ENCODE measurements around the gene CIBAR2. TPM values are rescaled to one million over a fixed set of nuclear protein-coding genes. Genes with fewer than 3 reads are reported as not detected.

The CIBAR2 gene
- total RNA-seq, 1 experiment from 2014 or later, result 0.72 TPM

DNA sequence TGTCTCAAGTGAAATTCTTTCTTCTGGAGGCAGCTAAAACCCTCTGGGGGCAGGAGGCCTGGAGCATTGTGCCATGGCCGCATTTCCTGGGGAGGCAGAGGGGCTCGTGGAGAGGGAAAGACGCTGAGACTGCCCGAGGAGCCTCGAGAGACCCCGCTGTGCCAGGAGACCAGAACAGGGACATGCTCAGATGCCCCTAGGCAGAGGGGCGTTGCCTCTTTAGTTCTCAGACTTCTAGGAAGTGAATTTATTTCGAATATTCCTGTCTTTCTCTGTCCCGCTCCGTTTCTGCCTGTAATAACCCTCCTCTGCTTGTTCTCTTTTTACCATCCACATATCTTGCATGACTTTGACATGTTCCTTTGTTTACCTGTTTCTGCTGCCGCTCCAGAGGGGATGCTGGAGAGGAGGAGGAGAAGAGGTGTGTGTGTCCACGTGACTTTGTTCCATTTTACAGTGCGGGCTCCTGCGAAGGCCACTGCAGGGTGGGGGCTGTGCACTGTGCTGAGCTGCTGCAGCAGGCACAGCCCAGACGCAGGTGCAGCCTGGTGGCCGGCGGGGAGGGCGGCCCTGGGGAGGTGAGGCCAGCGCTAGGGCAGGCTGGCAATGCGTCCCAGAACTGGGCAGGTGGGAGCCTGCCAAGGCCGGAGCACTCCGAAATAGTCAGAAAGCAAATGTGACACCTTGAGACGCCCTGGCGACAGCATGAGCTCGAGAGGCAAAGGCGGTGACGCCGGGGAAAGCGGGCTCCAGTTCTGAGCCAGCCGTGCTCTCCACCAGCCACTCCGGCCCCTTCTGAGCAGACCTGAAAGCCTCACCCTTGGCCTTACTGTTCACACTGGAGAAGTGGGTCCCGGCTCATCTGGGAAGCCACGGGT lies 29.9 kb downstream of the CIBAR2 start:
- no peaks in the 10 kb centered on the region for H3K36me3 ChIP-seq
- no peak overlapping the region for H3K4me3 ChIP-seq
- H3K9me3 ChIP-seq, result no peaks in the 10 kb centered on the region
- no peak for DNase-seq
- no peaks in the 10 kb centered on the region for H3K27me3 ChIP-seq

DNA sequence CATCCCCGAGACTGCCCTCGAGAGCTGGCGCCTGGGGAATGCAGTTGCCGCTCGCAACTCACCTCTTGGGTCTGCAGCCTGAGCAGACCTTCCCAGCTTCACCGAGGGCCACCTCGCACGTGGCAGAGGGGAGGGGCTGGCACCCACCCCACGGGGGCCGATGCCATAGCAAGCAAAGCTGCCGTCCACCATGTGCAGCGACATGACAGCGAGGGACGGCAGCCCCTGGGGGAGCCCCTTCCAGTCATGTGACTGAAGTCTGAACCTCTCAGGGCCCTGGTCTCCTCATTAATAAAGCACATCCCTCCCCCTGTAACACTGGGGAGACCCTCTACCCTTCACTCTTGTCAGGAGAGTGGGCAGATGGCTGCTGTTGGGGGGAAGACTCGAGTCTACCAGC lies 30.5 kb downstream of the CIBAR2 start:
- no peak for DNase-seq
- Histone ChIP-seq H3K36me3 (no peaks in the 10 kb centered on the region), H3K4me3 (no peak overlapping the region), H3K27me3 (no peaks in the 10 kb centered on the region), H3K9me3 (no peaks in the 10 kb centered on the region)

DNA sequence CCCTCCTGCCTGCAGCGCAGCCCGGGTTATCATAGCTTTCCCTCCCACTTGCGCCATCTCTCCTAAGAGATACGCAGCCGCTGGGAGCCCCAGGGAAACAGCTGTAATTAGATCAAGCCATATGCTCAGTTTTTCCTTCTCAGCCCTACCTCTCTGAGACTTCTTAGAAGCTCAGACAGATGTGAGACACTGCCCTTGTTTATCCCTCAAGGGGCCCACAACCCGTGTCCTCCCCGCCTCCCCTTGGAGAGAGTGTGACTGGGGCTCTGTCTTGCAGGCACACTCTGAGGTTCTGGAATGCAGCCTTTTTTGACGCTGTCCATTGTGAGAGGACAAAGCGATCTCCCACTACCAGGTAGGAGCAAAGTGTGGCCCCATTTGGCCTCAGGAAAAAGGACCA lies 31.2 kb downstream of the CIBAR2 start:
- DNase-seq, result no peak
- Histone ChIP-seq H3K27me3 (no peaks in the 10 kb centered on the region), H3K4me3 (no peak overlapping the region), H3K9me3 (no peaks in the 10 kb centered on the region), H3K36me3 (no peaks in the 10 kb centered on the region)

DNA sequence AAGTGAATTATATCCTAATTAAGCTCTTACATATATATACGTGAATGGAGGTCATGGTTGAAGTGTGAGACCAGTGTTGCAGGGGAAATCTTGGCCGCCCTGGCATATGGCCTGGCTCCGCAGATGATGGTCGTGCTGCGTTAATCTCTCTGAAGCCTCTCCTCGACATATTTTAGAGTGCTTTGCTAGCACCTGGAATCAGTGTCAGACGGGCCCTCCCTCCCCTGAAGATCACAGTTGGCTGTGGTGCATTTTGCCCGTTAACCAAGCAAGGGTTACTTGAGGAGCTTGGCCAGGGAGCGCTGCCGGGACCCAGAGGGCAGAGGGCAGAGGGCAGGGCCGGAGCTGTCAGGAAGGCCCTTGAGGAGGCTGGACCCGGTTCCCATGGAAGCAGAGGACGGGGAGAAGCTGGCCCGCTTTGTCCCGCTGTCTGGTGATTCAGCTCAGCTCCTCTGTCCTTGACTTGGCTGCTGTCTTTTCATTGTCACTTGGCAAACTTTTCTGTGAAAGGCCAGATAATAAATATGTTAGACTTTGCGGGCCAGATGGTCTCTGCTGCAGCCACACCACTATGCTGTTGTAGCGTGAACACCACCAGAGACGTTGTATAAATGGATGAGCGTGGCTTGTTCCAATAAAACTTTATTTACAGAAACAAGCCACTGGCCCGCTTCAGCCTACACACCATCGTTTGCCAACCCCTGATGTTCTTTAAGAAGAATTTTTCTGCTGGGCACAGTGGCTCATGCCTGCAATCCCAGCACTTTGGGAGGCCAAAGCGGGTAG lies 32.3 kb downstream of the CIBAR2 start:
- no peak for DNase-seq

DNA sequence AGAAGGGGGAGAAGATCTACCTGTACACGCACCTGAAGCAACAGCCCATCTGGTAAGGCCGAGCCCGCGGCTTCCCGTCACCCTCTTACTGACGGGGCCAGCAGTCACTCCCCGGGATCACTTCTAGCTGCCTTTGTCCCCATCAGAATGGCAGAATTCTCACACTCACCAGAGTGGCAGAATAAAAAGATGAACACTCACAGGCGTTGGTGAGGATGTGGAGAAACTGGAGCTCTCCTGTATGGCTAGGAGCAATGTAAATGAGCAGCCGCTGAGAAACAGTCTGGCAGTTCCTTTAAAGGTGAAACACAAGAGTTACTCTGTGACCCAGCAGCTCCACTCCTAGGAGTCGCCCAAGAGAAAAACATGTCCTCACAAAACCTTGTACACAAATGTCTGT lies 33.3 kb downstream of the CIBAR2 start:
- H3K4me3 ChIP-seq, result no peak overlapping the region
- H3K27me3 ChIP-seq, result no peaks in the 10 kb centered on the region
- DNase-seq, result no peak
- H3K36me3 ChIP-seq, result no peaks in the 10 kb centered on the region
- H3K9me3 ChIP-seq, result no peaks in the 10 kb centered on the region

More for the DNA sequence above, 32.3 kb downstream of the CIBAR2 start:
- H3K36me3 ChIP-seq, result no peaks in the 10 kb centered on the region
- no peak overlapping the region for H3K4me3 ChIP-seq
- no peaks in the 10 kb centered on the region for H3K27me3 ChIP-seq
- no peaks in the 10 kb centered on the region for H3K9me3 ChIP-seq

DNA sequence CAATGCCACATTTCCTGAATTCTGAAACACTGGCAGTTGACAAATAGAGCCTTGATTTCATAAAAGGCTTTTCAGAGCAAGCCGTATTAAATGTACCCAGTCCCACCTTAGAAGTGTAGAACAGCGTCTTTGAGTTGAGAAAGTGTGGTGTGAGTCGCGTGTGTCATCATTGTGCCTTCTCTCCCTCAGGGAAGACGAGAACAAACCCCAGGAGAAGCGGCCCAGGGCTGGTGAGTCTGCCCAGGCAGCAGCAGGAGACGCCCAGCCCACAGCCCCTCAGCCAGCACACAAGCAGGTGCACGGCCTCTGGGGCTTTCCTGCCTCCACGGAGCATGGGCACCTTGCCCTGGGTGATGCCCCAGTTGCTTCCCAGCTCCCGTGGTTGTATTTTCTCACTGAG lies 34.0 kb downstream of the CIBAR2 start:
- H3K9me3 ChIP-seq, result no peaks in the 10 kb centered on the region
- no peak overlapping the region for H3K4me3 ChIP-seq
- H3K27me3 ChIP-seq, result no peaks in the 10 kb centered on the region
- no peak for DNase-seq
- no peaks in the 10 kb centered on the region for H3K36me3 ChIP-seq

DNA sequence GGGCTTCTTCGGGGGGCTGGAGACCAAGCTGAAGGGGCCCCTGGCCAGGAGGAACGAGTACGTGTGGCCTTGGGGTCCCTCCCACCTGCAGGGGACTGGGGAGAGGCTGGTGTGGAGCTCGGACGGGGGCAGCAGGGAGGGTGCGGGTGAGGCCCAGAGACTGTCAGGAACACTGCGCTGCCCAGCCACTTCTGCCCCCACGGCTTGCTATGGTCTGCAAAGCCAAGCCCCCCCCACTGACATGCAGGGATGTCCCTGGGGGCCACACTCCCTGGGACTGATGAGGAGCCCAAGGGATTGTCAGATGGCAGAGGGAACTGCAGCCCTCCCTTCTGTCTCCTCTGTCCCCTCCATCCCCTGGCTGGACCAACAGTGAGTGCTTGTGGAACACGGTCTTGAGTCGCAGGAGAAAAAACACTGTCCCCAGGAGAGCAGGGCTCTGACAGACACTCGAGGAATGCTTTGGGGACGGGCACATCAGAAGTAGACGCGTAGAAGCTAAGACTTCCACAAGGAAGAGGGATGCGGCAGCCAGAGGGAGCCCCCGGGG lies 34.6 kb downstream of the CIBAR2 start:
- Histone ChIP-seq H3K4me3 (no peak overlapping the region), H3K9me3 (no peaks in the 10 kb centered on the region), H3K36me3 (no peaks in the 10 kb centered on the region), H3K27me3 (no peaks in the 10 kb centered on the region)
- no peak for DNase-seq

DNA sequence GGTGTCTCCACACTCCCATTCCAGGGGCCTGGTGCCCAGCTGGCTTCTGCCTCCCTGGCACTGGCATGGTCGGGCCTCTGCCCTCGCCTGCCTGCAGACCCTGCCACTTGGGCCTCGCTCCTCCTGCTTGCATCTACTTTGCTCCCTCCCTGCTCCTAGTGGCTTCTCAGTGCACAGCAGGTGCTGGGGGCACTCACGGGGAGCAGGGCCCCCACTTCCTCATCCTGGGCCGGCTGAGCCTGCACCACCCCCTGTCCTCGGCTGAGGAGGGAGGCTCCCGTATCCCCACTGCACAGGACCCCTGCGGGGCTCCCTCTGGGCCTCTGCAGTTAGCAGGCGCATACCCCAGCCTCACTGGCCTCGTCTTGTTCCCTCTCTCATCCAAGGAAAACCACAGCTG lies 35.2 kb downstream of the CIBAR2 start:
- Histone ChIP-seq H3K36me3 (no peaks in the 10 kb centered on the region), H3K4me3 (no peak overlapping the region), H3K27me3 (no peaks in the 10 kb centered on the region), H3K9me3 (no peaks in the 10 kb centered on the region)
- DNase-seq, result no peak

DNA sequence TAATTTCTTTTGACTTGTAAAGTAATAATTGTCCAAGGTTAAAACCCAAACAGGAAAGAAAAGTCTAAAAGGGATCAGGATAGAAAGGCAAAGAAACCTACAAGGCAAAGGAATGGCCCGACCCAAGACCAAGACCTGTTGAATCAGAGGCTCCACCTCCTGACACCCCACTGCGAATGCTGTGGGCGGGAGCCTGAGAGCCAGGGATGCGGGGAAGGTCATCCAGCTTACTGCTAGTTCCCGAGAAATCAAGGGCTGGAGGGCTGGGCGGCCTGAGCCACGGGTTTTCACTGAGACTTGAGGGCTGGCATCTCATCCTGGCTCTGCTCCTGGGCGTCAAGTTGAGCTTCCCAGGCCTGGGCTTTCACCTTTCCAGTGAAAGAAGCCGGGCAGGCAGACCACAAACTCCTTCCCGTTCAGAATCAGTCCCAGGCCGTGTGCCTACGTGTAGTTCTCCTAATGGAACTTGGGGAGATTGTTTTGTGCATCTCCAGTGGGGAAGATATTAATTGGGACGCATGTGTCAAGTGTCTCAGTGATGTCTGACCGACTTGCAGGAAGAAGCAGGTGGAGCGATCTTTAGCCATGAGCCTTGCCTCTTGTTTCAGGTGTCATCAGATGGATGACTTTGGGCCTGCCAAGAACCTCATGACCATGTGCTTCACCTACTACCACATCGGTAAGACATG lies 36.9 kb downstream of the CIBAR2 start:
- no peak for DNase-seq
- Histone ChIP-seq H3K27me3 (no peaks in the 10 kb centered on the region), H3K4me3 (no peak overlapping the region), H3K36me3 (no peaks in the 10 kb centered on the region), H3K9me3 (no peaks in the 10 kb centered on the region)

DNA sequence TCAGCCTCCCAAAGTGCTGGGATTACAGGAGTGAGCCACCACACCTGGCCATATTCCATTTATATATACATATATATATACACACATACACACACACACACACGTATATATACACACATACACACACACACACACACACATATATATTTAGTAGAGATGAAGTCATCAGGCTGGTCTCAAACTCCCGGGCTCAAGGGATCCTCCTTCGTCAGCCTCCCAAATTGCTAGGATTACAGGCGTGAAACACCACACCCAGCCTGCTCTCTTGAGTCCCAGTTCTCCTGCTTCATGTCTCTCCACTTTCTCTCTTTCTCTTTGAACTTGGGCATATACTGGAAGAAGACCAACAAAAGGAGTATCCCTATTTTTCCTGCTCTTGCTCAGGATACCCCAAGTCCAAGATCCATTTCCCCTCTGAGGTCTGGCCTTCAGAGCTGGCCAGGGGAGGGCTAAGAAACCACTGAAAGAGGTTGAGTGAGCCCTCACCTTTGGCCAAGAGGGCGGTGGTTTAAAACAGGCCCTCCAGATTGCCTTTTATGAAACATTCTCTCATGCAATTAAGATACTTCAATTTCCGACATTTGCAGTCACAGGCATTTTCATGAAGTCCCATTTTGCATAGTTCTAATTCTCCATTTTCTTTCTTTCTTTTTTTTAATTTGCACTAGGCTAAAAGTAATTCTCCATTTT lies 37.9 kb downstream of the CIBAR2 start:
- no peak for DNase-seq
- H3K4me3 ChIP-seq, result no peak overlapping the region
- H3K27me3 ChIP-seq, result no peaks in the 10 kb centered on the region
- no peaks in the 10 kb centered on the region for H3K9me3 ChIP-seq
- no peaks in the 10 kb centered on the region for H3K36me3 ChIP-seq

DNA sequence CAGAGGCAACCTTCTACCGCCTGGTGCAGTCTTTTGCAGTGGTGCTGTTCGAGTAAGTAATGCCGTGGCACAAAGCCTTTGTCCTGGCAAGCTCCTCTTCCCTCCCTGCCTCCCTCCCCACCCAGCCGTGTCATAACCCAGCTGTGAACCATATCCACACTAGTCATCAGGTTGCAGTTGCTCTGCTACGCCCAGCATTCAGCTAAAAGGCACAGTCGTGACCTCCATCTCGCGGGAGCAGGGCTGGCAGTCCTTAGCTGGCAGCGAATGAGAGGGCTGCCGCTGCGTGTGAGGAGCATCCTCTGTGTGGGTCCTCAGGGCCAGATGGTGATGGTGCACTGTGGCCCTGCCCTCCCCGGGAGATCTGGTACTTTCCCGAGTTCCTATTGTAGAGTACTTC lies 39.3 kb downstream of the CIBAR2 start:
- Histone ChIP-seq H3K27me3 (no peaks in the 10 kb centered on the region), H3K36me3 (no peaks in the 10 kb centered on the region), H3K4me3 (no peak overlapping the region), H3K9me3 (no peaks in the 10 kb centered on the region)
- peak; percentile 71 for DNase-seq

DNA sequence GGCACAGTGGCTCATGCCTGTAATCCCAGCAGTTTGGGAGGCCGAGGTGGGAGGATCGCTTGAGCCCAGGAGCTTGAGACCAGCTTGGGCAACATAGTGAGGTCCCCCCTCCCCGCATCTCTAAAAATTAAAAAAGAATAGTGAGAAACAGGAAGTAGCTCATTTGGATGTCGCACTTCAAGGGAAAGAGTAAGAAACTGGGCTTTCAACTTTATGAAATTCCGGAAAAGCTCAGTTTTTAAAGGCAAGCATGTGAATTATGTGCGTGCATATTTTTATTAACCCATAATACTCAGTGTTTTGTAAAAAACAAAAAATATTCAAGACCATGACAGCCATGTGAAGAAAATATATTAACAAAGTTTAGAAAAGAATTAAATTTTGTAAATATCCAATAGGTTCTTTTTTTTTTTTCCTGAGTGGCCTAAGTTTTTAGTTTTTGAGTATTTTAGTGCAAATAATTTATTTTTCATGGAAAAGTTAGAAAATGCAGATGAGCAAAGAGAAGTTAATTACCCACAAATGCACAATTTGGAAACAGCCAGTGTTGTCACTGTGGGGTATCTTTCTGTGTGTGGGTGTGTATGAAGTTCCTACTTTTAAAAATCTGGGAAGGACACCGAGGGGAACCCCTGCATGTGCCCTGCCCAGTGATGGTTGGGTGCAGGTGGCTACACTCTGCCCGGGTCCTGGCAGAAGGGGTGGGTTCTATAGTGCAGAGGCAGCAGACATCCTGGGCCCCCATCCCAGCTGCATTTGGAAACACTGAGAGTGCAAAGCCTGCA lies 40.0 kb downstream of the CIBAR2 start:
- DNase-seq, result no peak
- no peaks in the 10 kb centered on the region for H3K9me3 ChIP-seq
- no peaks in the 10 kb centered on the region for H3K27me3 ChIP-seq
- H3K36me3 ChIP-seq, result no peaks in the 10 kb centered on the region
- no peak overlapping the region for H3K4me3 ChIP-seq

DNA sequence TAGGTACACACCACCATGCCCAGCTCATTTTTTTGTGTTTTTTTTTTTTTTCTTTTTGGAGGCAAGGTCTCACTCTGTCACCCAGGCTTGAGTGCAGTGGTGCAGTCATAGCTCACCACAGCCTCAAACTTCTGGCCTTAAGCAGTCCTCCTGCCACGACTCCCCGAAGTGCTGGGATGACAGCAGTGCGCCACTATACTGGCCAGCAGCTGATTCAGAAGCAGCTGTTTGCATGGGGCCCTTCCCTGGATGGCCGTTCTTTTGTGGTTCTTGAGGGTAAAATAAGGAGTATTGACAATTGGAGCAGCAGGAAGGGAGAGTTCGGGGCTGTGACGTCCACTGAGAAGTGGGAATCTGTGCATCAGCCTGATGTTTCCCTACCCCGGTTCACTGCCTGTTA lies 43.1 kb downstream of the CIBAR2 start:
- no peak for DNase-seq
- H3K9me3 ChIP-seq, result no peaks in the 10 kb centered on the region
- no peaks in the 10 kb centered on the region for H3K27me3 ChIP-seq
- no peak overlapping the region for H3K4me3 ChIP-seq
- H3K36me3 ChIP-seq, result no peaks in the 10 kb centered on the region

DNA sequence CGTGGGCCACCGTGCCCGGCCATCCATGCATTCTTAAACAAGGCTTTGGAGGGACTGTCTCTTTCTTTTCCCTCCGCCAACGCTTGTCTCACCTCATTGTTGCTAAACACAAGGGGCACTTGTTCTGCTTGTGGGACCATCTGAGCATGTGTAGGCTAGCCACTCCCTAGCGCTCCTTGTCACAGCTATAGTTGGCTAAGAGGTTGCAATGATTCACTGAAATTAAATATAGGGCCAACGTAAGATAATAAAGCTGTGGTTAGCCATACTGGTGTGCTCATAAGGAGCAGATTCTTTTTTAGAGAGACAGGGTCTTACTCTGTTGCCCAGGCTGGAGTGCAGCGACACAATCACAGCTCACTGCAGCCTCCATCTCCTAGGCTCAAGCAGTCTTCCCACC lies 43.5 kb downstream of the CIBAR2 start:
- Histone ChIP-seq H3K27me3 (no peaks in the 10 kb centered on the region), H3K9me3 (no peaks in the 10 kb centered on the region), H3K4me3 (no peak overlapping the region), H3K36me3 (no peaks in the 10 kb centered on the region)
- no peak for DNase-seq

DNA sequence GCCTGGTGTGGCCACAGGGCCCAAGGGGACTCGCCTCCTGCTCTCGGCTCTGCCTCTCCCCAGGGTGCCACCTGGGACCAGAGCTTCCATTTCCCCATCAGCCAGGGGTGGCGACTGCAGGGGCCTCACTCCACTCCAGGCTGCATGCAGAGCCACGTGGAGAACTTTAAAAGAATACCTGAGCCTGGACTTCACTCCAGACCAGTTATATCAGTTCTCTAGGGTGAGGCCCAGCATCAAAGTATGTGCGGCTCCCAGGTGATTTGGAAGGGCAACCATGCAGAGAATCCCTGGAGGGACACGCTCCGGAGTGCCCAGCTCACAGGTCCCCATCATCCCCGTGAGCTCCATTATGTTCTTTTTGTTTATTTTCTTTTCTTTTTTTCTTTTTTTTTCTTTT lies 44.8 kb downstream of the CIBAR2 start:
- H3K9me3 ChIP-seq, result no peaks in the 10 kb centered on the region
- H3K36me3 ChIP-seq, result no peaks in the 10 kb centered on the region
- no peak overlapping the region for H3K4me3 ChIP-seq
- no peak for DNase-seq
- H3K27me3 ChIP-seq, result no peaks in the 10 kb centered on the region

DNA sequence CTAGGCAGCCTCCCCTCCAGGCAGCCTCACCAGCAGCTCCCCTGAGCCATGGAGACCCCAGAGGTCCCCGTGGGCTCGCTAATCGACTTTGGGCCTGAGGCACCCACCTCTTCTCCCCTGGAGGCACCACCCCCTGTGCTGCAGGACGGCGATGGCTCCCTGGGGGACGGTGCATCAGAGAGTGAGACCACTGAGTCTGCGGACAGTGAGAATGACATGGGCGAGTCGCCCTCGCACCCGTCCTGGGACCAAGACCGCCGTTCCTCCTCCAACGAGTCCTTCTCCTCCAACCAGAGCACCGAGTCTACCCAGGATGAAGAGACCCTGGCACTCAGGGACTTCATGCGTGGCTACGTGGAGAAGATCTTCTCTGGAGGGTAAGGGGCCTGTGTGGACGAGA lies 45.2 kb downstream of the CIBAR2 start:
- H3K36me3 ChIP-seq, result no peaks in the 10 kb centered on the region
- H3K9me3 ChIP-seq, result no peaks in the 10 kb centered on the region
- DNase-seq, result no peak

More for the DNA sequence above, 45.2 kb downstream of the CIBAR2 start:
- no peak overlapping the region for H3K4me3 ChIP-seq
- no peaks in the 10 kb centered on the region for H3K27me3 ChIP-seq

Measured in MG63 (cell line).